Measurements from ENCODE around the gene ATXN2L.

ATXN2L gene

GRCh38 chr16:28884045-28884444 is 61.2 kb downstream of the ATXN2L start:
- no peak for DNase-seq (ENCODE audit: low read depth in 3 of 3, low spot score in 1 of 3)

All from stimulated activated CD4-positive, alpha-beta T cell treated with anti-CD3 and anti-CD28 coated beads, TNF-alpha, amount 100 ng/mL, for 1 hour (primary cell).